Mesenchymal stem cell (in vitro differentiated cells and primary cell): ENCODE measurements around the gene CPLX1.

Experiments
- DNase-seq: peaks from one replicate; pipeline ENCODE4 v3.0.0-alpha.2; 2013
- H2AFZ ChIP-seq: one replicate; pipeline ENCODE4 v1.6.1; 2013; ENCODE audit warnings: low read depth, mild to moderate bottlenecking, control low read depth, inconsistent platforms, low read length, moderate library complexity
- H2AK5ac ChIP-seq: 2 replicates; pipeline ENCODE4 v1.6.1; 2013; ENCODE audit warnings: low read length, moderate library complexity, mild to moderate bottlenecking, inconsistent platforms; ENCODE audit not compliant: severe bottlenecking
- H2BK120ac ChIP-seq: one replicate; pipeline ENCODE4 v1.6.1; 2013; ENCODE audit warnings: low read depth, mild to moderate bottlenecking, inconsistent platforms, low read length, moderate library complexity
- H2BK12ac ChIP-seq, 2 experiments: one replicate each; pipeline ENCODE4 v1.6.1; 2013; ENCODE audit warnings: inconsistent platforms in 2 of 2, low read length in 2 of 2, mild to moderate bottlenecking in 2 of 2, moderate library complexity in 2 of 2, control low read depth in 1 of 2
- H2BK15ac ChIP-seq: one replicate; pipeline ENCODE4 v1.6.1; 2013; ENCODE audit warnings: mild to moderate bottlenecking, low read depth, inconsistent platforms; ENCODE audit not compliant: poor library complexity, severe bottlenecking
- H2BK5ac ChIP-seq: 2 replicates; pipeline ENCODE4 v1.6.1; 2013; ENCODE audit warnings: low read depth, mild to moderate bottlenecking, low read length, control low read depth, inconsistent platforms; ENCODE audit not compliant: poor library complexity, severe bottlenecking
- H3K14ac ChIP-seq, 2 experiments: one replicate each; pipeline ENCODE4 v1.6.1; 2013; ENCODE audit warnings: inconsistent platforms in 2 of 2, low read length in 2 of 2, control low read depth in 1 of 2, mild to moderate bottlenecking in 1 of 2, moderate library complexity in 1 of 2
- H3K18ac ChIP-seq, 2 experiments: one replicate each; pipeline ENCODE4 v1.6.1; 2013; ENCODE audit warnings: inconsistent platforms in 2 of 2, low read length in 2 of 2, control low read depth in 1 of 2, low read depth in 1 of 2, mild to moderate bottlenecking in 1 of 2
- H3K23ac ChIP-seq, 2 experiments: one replicate each; pipeline ENCODE4 v1.6.1; 2013; ENCODE audit warnings: inconsistent platforms in 2 of 2, low read length in 2 of 2, mild to moderate bottlenecking in 2 of 2, moderate library complexity in 2 of 2, control low read depth in 1 of 2
- H3K27ac ChIP-seq: 2 replicates; pipeline ENCODE4 v1.5.1; 2013; ENCODE audit warnings: mild to moderate bottlenecking, moderate library complexity, low read length, control low read depth, inconsistent platforms; ENCODE audit not compliant: poor library complexity, severe bottlenecking
- H3K27me3 ChIP-seq, 2 experiments: 2 replicates each; pipeline versions ENCODE4 v1.6.1 to v1.7.0; 2013; ENCODE audit warnings: low read length in 2 of 2, mild to moderate bottlenecking in 2 of 2, moderate library complexity in 2 of 2, control low read depth in 1 of 2, inconsistent platforms in 1 of 2; ENCODE audit not compliant: control insufficient read depth in 1 of 2, insufficient read depth in 1 of 2
- H3K36me3 ChIP-seq, 2 experiments: 2 replicates each; pipeline versions ENCODE4 v1.6.1 to v1.7.0; 2013; ENCODE audit warnings: low read length in 2 of 2, control low read depth in 1 of 2, inconsistent platforms in 1 of 2, low read depth in 1 of 2, mild to moderate bottlenecking in 1 of 2; ENCODE audit not compliant: insufficient read depth in 2 of 2, control insufficient read depth in 1 of 2
- H3K4ac ChIP-seq, 2 experiments: one replicate each; pipeline ENCODE4 v1.6.1; 2013; ENCODE audit warnings: inconsistent platforms in 2 of 2, low read length in 2 of 2, mild to moderate bottlenecking in 2 of 2, moderate library complexity in 2 of 2, control low read depth in 1 of 2, low read depth in 1 of 2
- H3K4me1 ChIP-seq: 2 replicates; pipeline ENCODE4 v1.6.1; 2013; ENCODE audit warnings: low read depth, low read length, control low read depth; ENCODE audit not compliant: control insufficient read depth, insufficient read depth
- H3K4me2 ChIP-seq: 2 replicates; pipeline ENCODE4 v1.6.1; 2013; ENCODE audit warnings: low read length, mild to moderate bottlenecking, inconsistent platforms; ENCODE audit not compliant: poor library complexity, severe bottlenecking
- H3K4me3 ChIP-seq, 2 experiments: 2 replicates each; pipeline versions ENCODE4 v1.5.1 to v1.7.0; 2013; ENCODE audit warnings: low read length in 2 of 2, mild to moderate bottlenecking in 2 of 2, control low read depth in 1 of 2, low read depth in 1 of 2; ENCODE audit not compliant: insufficient read depth in 1 of 2
- H3K79me1 ChIP-seq: replicated peaks from 2 replicates; pipeline ENCODE4 v1.6.1; 2013; ENCODE audit warnings: mild to moderate bottlenecking, control low read depth, low read length, inconsistent platforms; ENCODE audit not compliant: poor library complexity, severe bottlenecking
- H3K9ac ChIP-seq: 2 replicates; pipeline ENCODE4 v1.7.0; 2013; ENCODE audit warnings: mild to moderate bottlenecking, low read length, moderate library complexity
- H3K9me3 ChIP-seq: 2 replicates; pipeline ENCODE4 v1.7.0; 2013; ENCODE audit warnings: mild to moderate bottlenecking, low read length; ENCODE audit not compliant: control insufficient read depth
- H4K8ac ChIP-seq: one replicate; pipeline ENCODE4 v1.6.1; 2013; ENCODE audit warnings: inconsistent platforms, mild to moderate bottlenecking, low read length, moderate library complexity
- H4K91ac ChIP-seq: one replicate; pipeline ENCODE4 v1.6.1; 2013; ENCODE audit warnings: mild to moderate bottlenecking, low read length, inconsistent platforms
- WGBS: methylation state at CpG from one replicate; pipeline ENCODE4 v1.1.7; 2013; ENCODE audit warnings: mixed read lengths; 5-methylcytosine and 5-hydroxymethylcytosine counted together

CPLX1 gene

GRCh38 chr4:789571-790465 lies 36.1 kb downstream of the CPLX1 start:
- H4K91ac ChIP-seq = no peak overlapping the region
- 91% methylated on average over 25 of the region's 27 CpGs for WGBS

GRCh38 chr4:788636-789297 lies 37.2 kb downstream of the CPLX1 start:
- no peak overlapping the region for H2BK5ac ChIP-seq
- no peak overlapping the region for H3K23ac ChIP-seq
- H2BK15ac ChIP-seq = no peak overlapping the region
- 68% methylated on average over 18 of the region's 18 CpGs for WGBS
- no peak overlapping the region for H2BK12ac ChIP-seq
- H2AK5ac ChIP-seq = no peak overlapping the region
- H3K4me1 ChIP-seq = peaks cover 24% of the 10 kb centered on the region
- no peaks in the 10 kb centered on the region for H3K9me3 ChIP-seq
- H3K4me2 ChIP-seq = no peak overlapping the region
- no peak overlapping the region for H3K4ac ChIP-seq
- no peak overlapping the region for H3K4me3 ChIP-seq
- no peak for DNase-seq
- H3K14ac ChIP-seq = no peak overlapping the region
- H3K36me3 ChIP-seq = peaks cover 0 to 3% of the 10 kb centered on the region in 2 experiments
- no peak overlapping the region for H4K8ac ChIP-seq
- H4K91ac ChIP-seq = no peak overlapping the region
- peaks cover 71 to 74% of the 10 kb centered on the region in 2 experiments for H3K27me3 ChIP-seq
- H3K9ac ChIP-seq = no peak overlapping the region
- H3K18ac ChIP-seq = no peak overlapping the region
- H2AFZ ChIP-seq = no peak overlapping the region
- H3K27ac ChIP-seq = no peak overlapping the region
- no peak overlapping the region for H2BK120ac ChIP-seq
- H3K79me1 ChIP-seq = no peaks in the 10 kb centered on the region

More at GRCh38 chr4:789571-790465, 36.1 kb downstream of the CPLX1 start:
- H2AFZ ChIP-seq = no peak overlapping the region
- no peak overlapping the region for H2AK5ac ChIP-seq
- no peak overlapping the region for H3K23ac ChIP-seq
- H4K8ac ChIP-seq = no peak overlapping the region
- H3K9ac ChIP-seq = no peak overlapping the region
- no peak overlapping the region for H2BK12ac ChIP-seq
- H3K4ac ChIP-seq = no peak overlapping the region
- no peak overlapping the region for H3K4me3 ChIP-seq
- H3K14ac ChIP-seq = no peak overlapping the region
- H3K18ac ChIP-seq = no peak overlapping the region
- H3K9me3 ChIP-seq = no peaks in the 10 kb centered on the region
- peaks cover 0 to 3% of the 10 kb centered on the region in 2 experiments for H3K36me3 ChIP-seq
- H2BK15ac ChIP-seq = no peak overlapping the region
- no peak for DNase-seq
- no peak overlapping the region for H3K4me2 ChIP-seq
- H3K4me1 ChIP-seq = peaks cover 25% of the 10 kb centered on the region
- no peak overlapping the region for H2BK120ac ChIP-seq
- H3K79me1 ChIP-seq = no peaks in the 10 kb centered on the region
- H2BK5ac ChIP-seq = no peak overlapping the region
- peaks cover 78 to 79% of the 10 kb centered on the region in 2 experiments for H3K27me3 ChIP-seq
- no peak overlapping the region for H3K27ac ChIP-seq

DNA sequence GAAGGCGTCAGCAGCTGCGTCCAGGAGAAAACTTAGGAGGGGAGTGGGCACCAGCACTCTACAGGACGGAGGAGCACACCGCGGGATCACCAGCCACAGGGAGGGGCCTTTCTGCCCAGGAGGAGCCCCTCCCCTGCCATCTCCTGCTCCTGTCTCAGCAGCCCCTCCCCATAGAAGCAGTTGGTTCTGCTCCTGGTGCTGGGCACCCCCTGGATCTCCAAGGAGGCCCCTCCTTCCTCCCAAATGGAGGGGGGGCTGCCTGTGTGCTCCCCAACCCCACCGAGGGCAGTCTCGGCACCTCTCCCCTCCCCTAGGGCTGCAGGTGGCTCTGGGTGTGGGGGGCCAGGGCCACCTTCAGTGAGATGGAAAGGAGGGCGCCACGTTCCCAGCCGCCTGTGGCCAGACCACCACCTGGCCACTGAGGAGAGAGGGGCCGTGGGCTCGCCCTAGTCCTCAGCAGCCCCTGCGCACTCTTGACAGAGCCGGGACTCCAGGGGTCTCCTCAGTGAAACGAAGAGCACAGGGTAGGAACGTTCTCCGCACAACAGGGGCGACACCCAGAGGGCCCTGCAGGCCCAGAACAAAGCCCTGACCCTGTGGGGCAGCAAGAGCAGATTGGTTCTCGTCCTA lies 37.8 kb downstream of the CPLX1 start:
- H3K27ac ChIP-seq = no peak overlapping the region
- no peak overlapping the region for H2BK5ac ChIP-seq
- WGBS = 90% methylated on average over 19 of the region's 19 CpGs
- no peak overlapping the region for H2BK15ac ChIP-seq
- no peak overlapping the region for H3K4ac ChIP-seq
- no peak overlapping the region for H2AK5ac ChIP-seq
- H2BK120ac ChIP-seq = no peak overlapping the region
- H2BK12ac ChIP-seq = no peak overlapping the region
- H3K27me3 ChIP-seq = peaks cover 65 to 67% of the 10 kb centered on the region in 2 experiments
- no peaks in the 10 kb centered on the region for H3K79me1 ChIP-seq
- H3K9ac ChIP-seq = no peak overlapping the region
- H2AFZ ChIP-seq = no peak overlapping the region
- H4K91ac ChIP-seq = no peak overlapping the region
- no peak overlapping the region for H3K23ac ChIP-seq
- no peaks in the 10 kb centered on the region for H3K9me3 ChIP-seq
- H3K36me3 ChIP-seq = peaks cover 0 to 3% of the 10 kb centered on the region in 2 experiments
- no peak overlapping the region for H4K8ac ChIP-seq
- no peak overlapping the region for H3K4me2 ChIP-seq
- H3K4me1 ChIP-seq = peaks cover 24% of the 10 kb centered on the region
- H3K4me3 ChIP-seq = no peak overlapping the region
- no peak overlapping the region for H3K18ac ChIP-seq
- DNase-seq = no peak
- H3K14ac ChIP-seq = no peak overlapping the region

GRCh38 chr4:787561-787981 lies 38.4 kb downstream of the CPLX1 start:
- Histone ChIP-seq H3K18ac (no peak overlapping the region), H3K9ac (no peak overlapping the region), H3K9me3 (no peaks in the 10 kb centered on the region), H3K36me3 (no peaks in the 10 kb centered on the region), H3K27ac (no peak overlapping the region), H4K91ac (no peak overlapping the region), H3K27me3 (peaks cover 59 to 62% of the 10 kb centered on the region in 2 experiments), H2BK5ac (no peak overlapping the region), H2BK120ac (no peak overlapping the region), H3K14ac (no peak overlapping the region), H2AFZ (no peak overlapping the region), H3K79me1 (no peaks in the 10 kb centered on the region), H3K4me2 (no peak overlapping the region), H3K23ac (no peak overlapping the region), H2BK15ac (no peak overlapping the region), H2BK12ac (no peak overlapping the region), H4K8ac (no peak overlapping the region), H2AK5ac (no peak overlapping the region), H3K4ac (no peak overlapping the region), H3K4me3 (no peak overlapping the region), H3K4me1 (peaks cover 19% of the 10 kb centered on the region)
- DNase-seq = no peak
- 84% methylated on average over 16 of the region's 16 CpGs for WGBS
